ENCODE results near the gene CDADC1.

DNA sequence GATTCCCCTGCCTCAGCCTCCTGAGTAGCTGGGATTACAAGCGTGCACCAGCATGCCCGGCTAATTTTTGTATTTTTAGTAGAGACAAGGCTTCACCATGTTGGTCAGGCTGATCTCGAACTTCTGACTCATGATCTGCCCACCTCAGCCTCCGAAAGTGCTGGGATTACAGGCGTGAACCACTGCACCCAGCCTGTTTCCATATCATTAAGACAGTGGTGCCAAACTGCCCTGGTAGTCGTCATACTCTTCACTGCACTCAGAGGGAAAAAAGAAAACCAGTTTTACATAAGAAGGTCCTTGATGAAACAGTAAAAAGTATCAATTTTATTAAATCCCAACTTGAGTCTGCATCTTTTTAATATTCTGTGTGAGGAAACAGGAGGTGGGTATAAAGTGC, 14.9 kb downstream of the CDADC1 start:
- TF ChIP-seq, protein P1, sequence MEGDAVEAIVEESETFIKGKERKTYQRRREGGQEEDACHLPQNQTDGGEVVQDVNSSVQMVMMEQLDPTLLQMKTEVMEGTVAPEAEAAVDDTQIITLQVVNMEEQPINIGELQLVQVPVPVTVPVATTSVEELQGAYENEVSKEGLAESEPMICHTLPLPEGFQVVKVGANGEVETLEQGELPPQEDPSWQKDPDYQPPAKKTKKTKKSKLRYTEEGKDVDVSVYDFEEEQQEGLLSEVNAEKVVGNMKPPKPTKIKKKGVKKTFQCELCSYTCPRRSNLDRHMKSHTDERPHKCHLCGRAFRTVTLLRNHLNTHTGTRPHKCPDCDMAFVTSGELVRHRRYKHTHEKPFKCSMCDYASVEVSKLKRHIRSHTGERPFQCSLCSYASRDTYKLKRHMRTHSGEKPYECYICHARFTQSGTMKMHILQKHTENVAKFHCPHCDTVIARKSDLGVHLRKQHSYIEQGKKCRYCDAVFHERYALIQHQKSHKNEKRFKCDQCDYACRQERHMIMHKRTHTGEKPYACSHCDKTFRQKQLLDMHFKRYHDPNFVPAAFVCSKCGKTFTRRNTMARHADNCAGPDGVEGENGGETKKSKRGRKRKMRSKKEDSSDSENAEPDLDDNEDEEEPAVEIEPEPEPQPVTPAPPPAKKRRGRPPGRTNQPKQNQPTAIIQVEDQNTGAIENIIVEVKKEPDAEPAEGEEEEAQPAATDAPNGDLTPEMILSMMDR (IDR thresholded peaks at IDR 0.05; ENCODE audit: poor library complexity, severe bottlenecking): no peak
- TF ChIP-seq, protein P2, sequence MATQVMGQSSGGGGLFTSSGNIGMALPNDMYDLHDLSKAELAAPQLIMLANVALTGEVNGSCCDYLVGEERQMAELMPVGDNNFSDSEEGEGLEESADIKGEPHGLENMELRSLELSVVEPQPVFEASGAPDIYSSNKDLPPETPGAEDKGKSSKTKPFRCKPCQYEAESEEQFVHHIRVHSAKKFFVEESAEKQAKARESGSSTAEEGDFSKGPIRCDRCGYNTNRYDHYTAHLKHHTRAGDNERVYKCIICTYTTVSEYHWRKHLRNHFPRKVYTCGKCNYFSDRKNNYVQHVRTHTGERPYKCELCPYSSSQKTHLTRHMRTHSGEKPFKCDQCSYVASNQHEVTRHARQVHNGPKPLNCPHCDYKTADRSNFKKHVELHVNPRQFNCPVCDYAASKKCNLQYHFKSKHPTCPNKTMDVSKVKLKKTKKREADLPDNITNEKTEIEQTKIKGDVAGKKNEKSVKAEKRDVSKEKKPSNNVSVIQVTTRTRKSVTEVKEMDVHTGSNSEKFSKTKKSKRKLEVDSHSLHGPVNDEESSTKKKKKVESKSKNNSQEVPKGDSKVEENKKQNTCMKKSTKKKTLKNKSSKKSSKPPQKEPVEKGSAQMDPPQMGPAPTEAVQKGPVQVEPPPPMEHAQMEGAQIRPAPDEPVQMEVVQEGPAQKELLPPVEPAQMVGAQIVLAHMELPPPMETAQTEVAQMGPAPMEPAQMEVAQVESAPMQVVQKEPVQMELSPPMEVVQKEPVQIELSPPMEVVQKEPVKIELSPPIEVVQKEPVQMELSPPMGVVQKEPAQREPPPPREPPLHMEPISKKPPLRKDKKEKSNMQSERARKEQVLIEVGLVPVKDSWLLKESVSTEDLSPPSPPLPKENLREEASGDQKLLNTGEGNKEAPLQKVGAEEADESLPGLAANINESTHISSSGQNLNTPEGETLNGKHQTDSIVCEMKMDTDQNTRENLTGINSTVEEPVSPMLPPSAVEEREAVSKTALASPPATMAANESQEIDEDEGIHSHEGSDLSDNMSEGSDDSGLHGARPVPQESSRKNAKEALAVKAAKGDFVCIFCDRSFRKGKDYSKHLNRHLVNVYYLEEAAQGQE (IDR thresholded peaks at IDR 0.05; ENCODE audit: borderline replicate concordance): no peak
- TF ChIP-seq RAD21 (conservative IDR thresholded peaks at IDR 0.05): no peak
- TF ChIP-seq EZH2 (IDR thresholded peaks at IDR 0.05; ENCODE audit: borderline replicate concordance, insufficient read depth, low read length, poor library complexity, severe bottlenecking): no peak
- TF ChIP-seq POLR2AphosphoS5 (IDR thresholded peaks at IDR 0.05): no peak

Measured in neural cell (in vitro differentiated cells).